ENCODE results near the gene AQP12B.

DNA sequence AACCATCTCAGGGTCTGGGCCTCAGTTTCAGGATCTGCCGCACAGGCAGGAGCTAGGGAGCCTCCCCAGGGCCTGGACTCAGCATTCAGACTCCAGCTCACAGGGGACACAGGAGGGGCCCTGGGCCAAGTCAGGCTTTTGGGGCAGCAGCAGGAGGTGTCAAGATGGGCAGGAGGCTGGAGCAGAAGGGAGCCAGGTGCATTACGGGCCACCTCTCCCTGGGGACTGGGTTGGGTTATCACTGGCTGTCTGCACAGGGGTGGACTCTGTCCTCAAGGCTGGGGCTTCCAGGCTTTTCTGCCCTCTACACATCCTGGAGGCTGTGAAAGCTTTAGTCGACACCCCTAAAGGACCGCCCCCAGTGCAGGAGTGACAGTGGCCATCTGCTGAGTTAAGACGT, 29.0 kb upstream of the AQP12B start:
- TF ChIP-seq, protein P1, sequence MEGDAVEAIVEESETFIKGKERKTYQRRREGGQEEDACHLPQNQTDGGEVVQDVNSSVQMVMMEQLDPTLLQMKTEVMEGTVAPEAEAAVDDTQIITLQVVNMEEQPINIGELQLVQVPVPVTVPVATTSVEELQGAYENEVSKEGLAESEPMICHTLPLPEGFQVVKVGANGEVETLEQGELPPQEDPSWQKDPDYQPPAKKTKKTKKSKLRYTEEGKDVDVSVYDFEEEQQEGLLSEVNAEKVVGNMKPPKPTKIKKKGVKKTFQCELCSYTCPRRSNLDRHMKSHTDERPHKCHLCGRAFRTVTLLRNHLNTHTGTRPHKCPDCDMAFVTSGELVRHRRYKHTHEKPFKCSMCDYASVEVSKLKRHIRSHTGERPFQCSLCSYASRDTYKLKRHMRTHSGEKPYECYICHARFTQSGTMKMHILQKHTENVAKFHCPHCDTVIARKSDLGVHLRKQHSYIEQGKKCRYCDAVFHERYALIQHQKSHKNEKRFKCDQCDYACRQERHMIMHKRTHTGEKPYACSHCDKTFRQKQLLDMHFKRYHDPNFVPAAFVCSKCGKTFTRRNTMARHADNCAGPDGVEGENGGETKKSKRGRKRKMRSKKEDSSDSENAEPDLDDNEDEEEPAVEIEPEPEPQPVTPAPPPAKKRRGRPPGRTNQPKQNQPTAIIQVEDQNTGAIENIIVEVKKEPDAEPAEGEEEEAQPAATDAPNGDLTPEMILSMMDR (IDR thresholded peaks at IDR 0.05) = no peak
- TF ChIP-seq ZFX (IDR thresholded peaks at IDR 0.05; ENCODE audit: borderline replicate concordance) = no peak
